GM12892 (cell line): Measurements from ENCODE around the gene BIN2. TPM values are rescaled to one million over a fixed set of nuclear protein-coding genes. Genes with fewer than 3 reads are reported as not detected.

Experiments used
- DNase-seq: peaks from one replicate; pipeline ENCODE4 v3.0.0; 2011; ENCODE audit not compliant: insufficient read length
- FAIRE-seq: peaks from 2 replicates; lab custom pipeline; 2011; peaks lifted over from hg19 to GRCh38; lab: Jason Lieb, UNC
- POLR2A ChIP-seq: IDR thresholded peaks from 2 replicates; pipeline ENCODE4 v1.6.1; 2011; ENCODE audit warnings: low read depth, low read length, control low read depth
- POLR2AphosphoS5 ChIP-seq: IDR thresholded peaks from 2 replicates; pipeline ENCODE4 v1.6.1; 2011; ENCODE audit warnings: low read depth, low read length, control low read depth
- TAF1 ChIP-seq: IDR thresholded peaks from 2 replicates; pipeline ENCODE4 v1.6.1; 2011; ENCODE audit warnings: low read depth, mild to moderate bottlenecking, control low read depth, low read length, borderline replicate concordance
- polyA plus RNA-seq: library from polyadenylated mRNA; unstranded; fragments of >200 nt; gene quantifications from one replicate; pipeline ENCODE4 v1.2.1, GENCODE V29; 2012; ENCODE audit warnings: missing spikeins, inconsistent platforms; ENCODE audit not compliant: missing spikeins

Gene BIN2
- 21.0 TPM for polyA plus RNA-seq

GRCh38 chr12:51323966-51324895 lies at the start of gene BIN2:
Gene BIN2, minus strand, starts transcription at chr12:51324174. Its CDS starts 72 bp downstream, at chr12:51324102.
- DNase-seq, result peak; percentile 82
- peak; percentile 66 for FAIRE-seq
- peak; percentile 37 for TF ChIP-seq POLR2AphosphoS5
- TF ChIP-seq POLR2A, result peak; percentile 75; the same call in 1 of the 2 replicates
- TF ChIP-seq TAF1, result no peak

GRCh38 chr12:51373187-51373586 lies 49.2 kb upstream of the BIN2 start:
- DNase-seq, result no peak
- no peak for FAIRE-seq
- TF ChIP-seq TAF1, result no peak
- TF ChIP-seq POLR2AphosphoS5, result no peak
- no peak for TF ChIP-seq POLR2A

- FAIRE-seq (no peak), DNase-seq (no peak)
- TF ChIP-seq POLR2A (no peak), TAF1 (no peak), POLR2AphosphoS5 (no peak)
Measured at GRCh38 chr12:51372021-51372420, 48.0 kb upstream of the BIN2 start.

GRCh38 chr12:51371295-51371953 lies 47.5 kb upstream of the BIN2 start:
- DNase-seq, result no peak
- TF ChIP-seq TAF1, result no peak
- TF ChIP-seq POLR2AphosphoS5, result no peak
- no peak for TF ChIP-seq POLR2A
- FAIRE-seq, result no peak

GRCh38 chr12:51370667-51371066 lies 46.7 kb upstream of the BIN2 start:
- no peak for FAIRE-seq
- DNase-seq, result no peak
- TF ChIP-seq POLR2AphosphoS5 (no peak), TAF1 (no peak), POLR2A (no peak)

- TF ChIP-seq TAF1 (no peak), POLR2A (no peak), POLR2AphosphoS5 (no peak)
- DNase-seq (no peak), FAIRE-seq (no peak)
Measured at GRCh38 chr12:51369581-51369980, 45.6 kb upstream of the BIN2 start.

GRCh38 chr12:51368640-51369517 lies 44.9 kb upstream of the BIN2 start:
- FAIRE-seq (peak; percentile 99), DNase-seq (peak; percentile 97)
- TF ChIP-seq POLR2A, result peak; percentile 64; the same call in 1 of the 2 replicates
- peak; percentile 66; the same call in 1 of the 2 replicates for TF ChIP-seq POLR2AphosphoS5
- no peak for TF ChIP-seq TAF1

- FAIRE-seq (no peak), DNase-seq (no peak)
- TF ChIP-seq POLR2A (no peak), TAF1 (no peak), POLR2AphosphoS5 (no peak)
Measured at GRCh38 chr12:51365276-51365675, 41.3 kb upstream of the BIN2 start.

- FAIRE-seq, result no peak
- TF ChIP-seq POLR2AphosphoS5 (no peak), POLR2A (no peak), TAF1 (no peak)
- DNase-seq, result no peak
Measured at GRCh38 chr12:51364001-51364400, 40.0 kb upstream of the BIN2 start.

- DNase-seq (no peak), FAIRE-seq (no peak)
- TF ChIP-seq TAF1, result no peak
- TF ChIP-seq POLR2AphosphoS5, result no peak
- TF ChIP-seq POLR2A, result no peak
Measured at GRCh38 chr12:51362747-51363342, 38.9 kb upstream of the BIN2 start.
